Type B pancreatic cell (in vitro differentiated cells): ENCODE measurements around the gene KMT5B. TPM values are rescaled to one million over a fixed set of nuclear protein-coding genes. Genes with fewer than 3 reads are reported as not detected.

Experiments used
- DNase-seq: peaks from one replicate; pipeline ENCODE4 v3.0.0; 2021; ENCODE audit warnings: mixed read lengths; ENCODE audit not compliant: unreplicated experiment; ENCODE audit errors: extremely low spot score
- H3K27ac Mint-ChIP-seq: 2 replicates; pipeline ENCODE4 v1.8.0; 2021; ENCODE audit warnings: mild to moderate bottlenecking, mixed read lengths
- H3K27me3 Mint-ChIP-seq: 2 replicates; pipeline ENCODE4 v1.8.0; 2021; ENCODE audit warnings: mixed read lengths
- H3K36me3 Mint-ChIP-seq: 2 replicates; pipeline ENCODE4 v1.8.0; 2021; ENCODE audit warnings: mixed read lengths
- H3K4me1 Mint-ChIP-seq: one replicate; pipeline ENCODE4 v1.8.0; 2021; ENCODE audit warnings: mixed read lengths; ENCODE audit not compliant: unreplicated experiment
- H3K4me3 Mint-ChIP-seq: 2 replicates; pipeline ENCODE4 v1.8.0; 2021; ENCODE audit warnings: mild to moderate bottlenecking, mixed read lengths
- H3K9me3 Mint-ChIP-seq: 2 replicates; pipeline ENCODE4 v1.8.0; 2021; ENCODE audit warnings: mixed read lengths
- total RNA-seq: library from RNA; stranded (reverse); gene quantifications from 2 replicates; pipeline ENCODE4 v1.2.1, GENCODE V29; 2021; ENCODE audit warnings: low replicate concordance
- TF ChIP-seq, protein P1 (sequence below): fragments of 200-600 bp; sonication (generic); conservative IDR thresholded peaks from 2 replicates; pipeline ENCODE4 v1.5.0; 2021; ENCODE audit warnings: antibody characterized with exemption, mild to moderate bottlenecking

Gene KMT5B
- total RNA-seq, 1 donor from 2014 or later, result 54.4 TPM

DNA sequence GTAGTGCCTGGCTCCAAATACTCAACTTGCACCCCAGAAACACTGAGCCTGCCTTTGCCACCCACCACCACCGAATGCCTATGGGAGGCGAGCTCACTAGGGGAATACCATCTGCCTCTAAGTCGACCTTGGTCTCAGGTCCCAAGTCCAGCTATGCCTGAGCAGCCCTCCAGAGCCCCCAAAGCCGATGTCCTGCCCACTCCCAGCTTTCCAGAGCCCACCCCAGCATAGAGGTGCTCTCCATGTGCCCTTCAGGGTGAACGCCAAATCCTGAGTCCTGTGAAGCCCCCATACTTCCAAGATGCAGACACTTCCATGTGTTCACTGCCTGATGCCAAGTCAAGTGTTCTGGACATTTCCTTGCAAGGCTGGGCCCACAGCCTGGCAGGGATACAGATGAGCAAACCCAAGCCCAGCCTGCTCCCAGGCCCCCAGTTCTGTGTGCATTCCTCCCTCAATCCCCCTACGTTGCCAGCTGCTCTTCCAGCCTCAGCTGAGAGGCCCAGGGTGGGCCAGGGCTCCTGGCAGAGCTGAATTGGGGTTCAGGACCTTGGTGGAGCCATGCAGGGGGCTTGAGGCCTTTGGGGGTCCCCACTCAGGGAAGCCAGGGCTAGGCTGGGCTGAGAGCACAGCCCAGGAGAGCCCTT is 2.6 kb upstream of the KMT5B start:
- Mint-ChIP-seq H3K27me3 (peaks cover 11% of the 10 kb centered on the region), H3K36me3 (no peaks in the 10 kb centered on the region), H3K4me1 (peaks cover 18% of the 10 kb centered on the region), H3K4me3 (peak overlapping the region; percentile 85), H3K27ac (peak overlapping the region; percentile 91), H3K9me3 (no peaks in the 10 kb centered on the region)
- no peak for DNase-seq
- TF ChIP-seq, protein P1, sequence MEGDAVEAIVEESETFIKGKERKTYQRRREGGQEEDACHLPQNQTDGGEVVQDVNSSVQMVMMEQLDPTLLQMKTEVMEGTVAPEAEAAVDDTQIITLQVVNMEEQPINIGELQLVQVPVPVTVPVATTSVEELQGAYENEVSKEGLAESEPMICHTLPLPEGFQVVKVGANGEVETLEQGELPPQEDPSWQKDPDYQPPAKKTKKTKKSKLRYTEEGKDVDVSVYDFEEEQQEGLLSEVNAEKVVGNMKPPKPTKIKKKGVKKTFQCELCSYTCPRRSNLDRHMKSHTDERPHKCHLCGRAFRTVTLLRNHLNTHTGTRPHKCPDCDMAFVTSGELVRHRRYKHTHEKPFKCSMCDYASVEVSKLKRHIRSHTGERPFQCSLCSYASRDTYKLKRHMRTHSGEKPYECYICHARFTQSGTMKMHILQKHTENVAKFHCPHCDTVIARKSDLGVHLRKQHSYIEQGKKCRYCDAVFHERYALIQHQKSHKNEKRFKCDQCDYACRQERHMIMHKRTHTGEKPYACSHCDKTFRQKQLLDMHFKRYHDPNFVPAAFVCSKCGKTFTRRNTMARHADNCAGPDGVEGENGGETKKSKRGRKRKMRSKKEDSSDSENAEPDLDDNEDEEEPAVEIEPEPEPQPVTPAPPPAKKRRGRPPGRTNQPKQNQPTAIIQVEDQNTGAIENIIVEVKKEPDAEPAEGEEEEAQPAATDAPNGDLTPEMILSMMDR, result no peak

DNA sequence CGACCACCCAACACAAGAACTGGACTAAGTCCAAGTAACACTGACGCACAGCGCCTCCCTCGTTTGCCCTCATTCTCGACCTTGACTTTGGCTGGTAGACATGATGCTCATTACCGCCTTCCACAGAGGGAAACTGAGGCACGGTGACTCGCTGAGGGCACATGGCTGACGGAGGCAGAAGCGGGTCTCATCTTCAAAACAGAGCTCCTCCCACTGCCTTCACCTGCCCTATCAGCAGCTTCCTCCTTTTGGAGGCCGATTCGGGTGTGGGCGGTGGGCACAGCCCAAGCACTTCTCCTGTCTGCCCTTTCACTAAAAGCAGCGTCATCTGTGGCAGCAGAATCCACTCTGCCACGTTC is 2.0 kb upstream of the KMT5B start:
- Mint-ChIP-seq H3K27me3 (peaks cover 11% of the 10 kb centered on the region), H3K9me3 (no peaks in the 10 kb centered on the region), H3K27ac (peak overlapping the region; percentile 91), H3K4me1 (peaks cover 21% of the 10 kb centered on the region), H3K36me3 (no peaks in the 10 kb centered on the region), H3K4me3 (peak overlapping the region; percentile 85)
- TF ChIP-seq, protein P1, result no peak
- no peak for DNase-seq

- DNase-seq, result no peak
- Mint-ChIP-seq H3K4me1 (peaks cover 21% of the 10 kb centered on the region), H3K4me3 (peak overlapping the region; percentile 85), H3K9me3 (no peaks in the 10 kb centered on the region), H3K27me3 (peaks cover 11% of the 10 kb centered on the region), H3K36me3 (no peaks in the 10 kb centered on the region), H3K27ac (peak overlapping the region; percentile 91)
- TF ChIP-seq, protein P1, result no peak
Observed at GRCh38 chr11:68214173-68215086, 1.3 kb upstream of the KMT5B start.

DNA sequence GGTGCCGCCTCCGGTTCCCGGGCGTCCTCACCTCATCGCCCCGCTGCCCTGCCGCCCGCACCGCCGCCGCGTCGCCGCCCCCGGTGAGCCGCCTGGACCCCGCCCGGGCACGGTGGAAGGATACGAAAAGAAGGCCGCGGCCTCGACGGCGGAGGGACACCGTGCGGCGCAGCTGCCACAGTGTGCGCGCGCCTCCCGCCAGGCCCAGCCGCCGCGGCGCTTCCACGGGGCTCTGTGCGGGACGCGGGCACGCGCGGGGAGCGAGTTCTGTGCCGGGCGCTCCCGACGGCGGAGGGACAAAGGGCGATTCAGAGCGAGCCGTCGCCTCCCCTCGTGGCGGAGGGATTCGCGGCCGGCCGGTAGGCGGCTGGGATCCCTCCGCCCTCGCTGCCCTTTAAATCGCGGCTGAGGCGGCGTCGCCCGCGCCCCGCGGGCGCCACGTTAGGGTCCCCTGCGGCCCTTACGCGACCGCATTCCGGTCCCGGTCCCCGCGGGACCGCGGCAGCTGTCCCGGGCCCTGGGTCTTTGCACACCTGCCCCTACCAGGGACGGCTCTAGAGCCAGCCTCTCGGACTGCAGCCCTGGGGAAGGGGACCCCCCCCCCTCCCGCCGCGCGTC is 568 bp upstream of the KMT5B start:
- no peaks in the 10 kb centered on the region for H3K36me3 Mint-ChIP-seq

DNA sequence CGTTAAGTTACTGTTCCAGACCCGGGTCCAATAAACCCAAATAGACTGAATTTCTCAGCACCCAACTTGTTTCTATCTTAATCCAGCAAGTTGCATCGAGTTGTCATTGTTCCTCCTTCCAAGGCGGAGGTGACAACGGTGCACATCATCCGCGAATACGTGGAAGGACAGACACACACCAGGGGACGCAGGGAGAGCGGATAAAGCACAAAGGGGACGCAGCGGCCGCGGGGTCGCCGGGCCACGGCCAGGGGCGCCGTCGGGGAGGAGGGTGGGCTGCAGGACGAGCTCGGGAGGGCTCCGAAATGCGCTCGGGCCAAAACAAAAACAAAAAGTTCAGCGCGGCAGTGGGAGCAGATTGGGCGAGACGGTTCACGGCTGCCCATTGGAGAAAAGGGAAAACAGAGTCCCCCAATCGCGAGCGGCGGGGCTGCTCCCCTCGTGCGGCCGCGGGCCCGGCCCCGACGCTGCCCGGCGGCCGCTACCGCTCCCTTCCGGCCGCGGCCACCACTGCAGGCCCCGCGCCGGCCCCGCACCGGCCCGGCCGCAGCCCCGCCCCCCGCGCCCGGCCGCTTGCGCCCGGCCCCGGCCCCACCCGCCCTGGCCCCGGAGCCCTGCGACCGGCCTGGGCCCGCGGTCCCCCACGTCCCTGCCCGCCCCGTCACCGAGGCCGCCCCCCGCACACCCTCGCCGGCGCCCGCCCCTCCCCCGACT is 518 bp downstream of the KMT5B start:
- H3K36me3 Mint-ChIP-seq, result no peaks in the 10 kb centered on the region

More for the DNA sequence above, 568 bp upstream of the KMT5B start:
- peak; percentile 94 for DNase-seq
- H3K4me3 Mint-ChIP-seq, result peak overlapping the region; percentile 85
- no peak overlapping the region for H3K27ac Mint-ChIP-seq
- no peaks in the 10 kb centered on the region for H3K9me3 Mint-ChIP-seq
- TF ChIP-seq, protein P1, result peak; percentile 31
- peaks cover 11% of the 10 kb centered on the region for H3K27me3 Mint-ChIP-seq
- peaks cover 27% of the 10 kb centered on the region for H3K4me1 Mint-ChIP-seq

More for the DNA sequence above, 518 bp downstream of the KMT5B start:
- Mint-ChIP-seq H3K27ac (peak overlapping the region; percentile 91), H3K4me3 (peak overlapping the region; percentile 94), H3K4me1 (peaks cover 32% of the 10 kb centered on the region), H3K27me3 (peaks cover 11% of the 10 kb centered on the region), H3K9me3 (no peaks in the 10 kb centered on the region)
- TF ChIP-seq, protein P1, result peak; percentile 58
- peak; percentile 82 for DNase-seq
